NT2/D1 (cell line): Measurements from ENCODE around the gene RHOT2.
A peak's percentile ranks its signal among the peaks of the same experiment; 100 is the strongest.
"Not testable (repeated sequence)": the region's sequence is repeated elsewhere in the genome, so short reads cannot be mapped to it uniquely, and the experiment has no call there.

Experiments used
- DNase-seq: peaks from one replicate; pipeline ENCODE4 v3.0.0-alpha.2; 2011; ENCODE audit warnings: low read depth, low spot score
- H3K27me3 ChIP-seq: 2 replicates; pipeline ENCODE4 v1.6.0; 2011; ENCODE audit warnings: mild to moderate bottlenecking; ENCODE audit not compliant: insufficient read length, insufficient read depth
- H3K36me3 ChIP-seq: 2 replicates; pipeline ENCODE4 v1.6.1; 2011; ENCODE audit warnings: mild to moderate bottlenecking, low read length, mixed read lengths; ENCODE audit not compliant: insufficient read depth, insufficient read length
- H3K4me1 ChIP-seq: 2 replicates; pipeline ENCODE4 v1.5.1; 2011; ENCODE audit not compliant: insufficient read depth, insufficient read length
- H3K4me3 ChIP-seq: 2 replicates; pipeline ENCODE4 v1.5.1; 2011; ENCODE audit warnings: low read depth; ENCODE audit not compliant: insufficient read length
- H3K9ac ChIP-seq: 2 replicates; pipeline ENCODE4 v1.6.0; 2011; ENCODE audit warnings: low read depth; ENCODE audit not compliant: insufficient read length
- H3K9me3 ChIP-seq: 2 replicates; pipeline ENCODE4 v1.5.1; 2011; ENCODE audit warnings: mild to moderate bottlenecking, low read length; ENCODE audit not compliant: insufficient read depth
- SUZ12 ChIP-seq: IDR thresholded peaks from 2 replicates; pipeline ENCODE4 v1.6.1; 2011; ENCODE audit not compliant: insufficient read length, insufficient read depth; ENCODE audit errors: extremely low read depth
- YY1 ChIP-seq: IDR thresholded peaks from 2 replicates; pipeline ENCODE4 v1.6.1; 2011; ENCODE audit not compliant: insufficient read length, insufficient read depth
- ZNF274 ChIP-seq: IDR thresholded peaks from 2 replicates; pipeline ENCODE4 v1.6.1; 2011; ENCODE audit warnings: mild to moderate bottlenecking, low read depth, low read length

RHOT2 gene

DNA sequence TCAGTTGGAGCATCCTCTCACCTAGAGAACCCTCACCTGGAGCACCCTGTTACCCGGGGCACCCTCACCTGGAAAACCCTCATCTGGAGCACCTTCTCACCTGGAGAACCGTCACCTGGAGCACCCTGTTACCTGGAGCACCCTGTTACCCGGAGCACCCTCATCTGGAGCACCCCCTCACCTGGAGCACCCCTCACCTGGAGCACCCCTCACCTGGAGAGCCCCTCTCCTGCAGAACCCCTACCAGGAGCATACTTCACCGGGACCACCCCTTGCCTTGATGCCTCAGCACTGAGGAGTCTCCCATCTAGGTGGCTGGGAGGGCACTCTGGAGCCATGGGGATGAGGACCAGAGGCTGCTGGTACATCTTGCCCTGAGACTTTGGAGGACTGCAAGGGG, 41.0 kb downstream of the RHOT2 start:
- no peaks in the 10 kb centered on the region for H3K9me3 ChIP-seq
- H3K4me1 ChIP-seq, result peaks cover 34% of the 10 kb centered on the region
- TF ChIP-seq YY1 (no peak), SUZ12 (no peak), ZNF274 (no peak)
- peaks cover 74% of the 10 kb centered on the region for H3K27me3 ChIP-seq
- no peak overlapping the region for H3K9ac ChIP-seq
- H3K36me3 ChIP-seq, result no peaks in the 10 kb centered on the region
- DNase-seq, result no peak
- no peak overlapping the region for H3K4me3 ChIP-seq

DNA sequence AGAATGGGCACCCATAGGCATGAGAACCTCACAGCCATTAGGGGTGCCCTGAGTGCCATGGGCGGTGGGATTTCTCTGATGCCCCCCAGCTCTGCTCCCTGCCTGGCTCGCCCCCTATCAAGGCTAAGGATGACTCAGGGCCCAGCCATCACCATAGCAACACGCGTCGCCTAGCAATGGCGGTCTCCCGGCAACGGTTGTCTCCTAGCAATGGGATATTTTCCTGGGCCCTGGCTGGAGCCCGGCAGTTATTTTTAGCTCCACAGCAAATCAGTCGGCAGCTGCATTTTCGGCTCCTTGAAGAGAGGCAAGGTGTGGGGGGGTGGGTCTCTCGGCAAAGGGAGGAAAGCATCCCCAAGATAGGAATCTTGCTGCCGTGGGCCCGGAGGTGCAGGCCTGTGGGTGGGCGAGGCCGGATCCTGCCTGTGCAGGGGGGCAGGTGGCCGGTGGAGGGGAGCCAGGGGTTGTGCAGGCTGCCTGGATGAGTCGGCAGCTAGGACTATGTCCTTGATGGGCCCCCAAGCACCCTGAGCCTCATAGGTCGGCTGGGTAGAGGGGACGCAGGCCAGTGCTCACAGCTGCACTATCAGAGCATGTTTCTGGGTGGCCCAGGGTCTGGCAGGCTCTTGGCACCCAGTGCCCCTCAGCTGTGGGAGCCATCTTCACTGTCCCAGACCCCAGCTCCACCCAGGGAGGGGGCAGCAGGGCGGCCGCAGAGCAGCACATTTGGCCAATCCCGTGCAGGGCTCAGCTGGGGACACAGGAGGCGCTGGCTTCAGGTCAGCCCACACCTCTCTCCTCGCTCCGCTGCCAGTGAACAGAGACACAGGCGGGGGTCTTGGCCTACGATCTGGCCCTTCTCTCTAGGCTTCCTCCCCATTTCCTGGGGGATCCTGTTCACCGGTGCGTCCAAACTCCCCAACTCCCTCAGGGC, 41.9 kb downstream of the RHOT2 start:
- Histone ChIP-seq H3K9me3 (no peaks in the 10 kb centered on the region), H3K9ac (peak overlapping the region; percentile 67), H3K36me3 (no peaks in the 10 kb centered on the region), H3K27me3 (peaks cover 65% of the 10 kb centered on the region), H3K4me3 (no peak overlapping the region), H3K4me1 (peaks cover 36% of the 10 kb centered on the region)
- peak; percentile 80 for DNase-seq
- TF ChIP-seq ZNF274, result no peak
- no peak for TF ChIP-seq SUZ12
- TF ChIP-seq YY1, result no peak

DNA sequence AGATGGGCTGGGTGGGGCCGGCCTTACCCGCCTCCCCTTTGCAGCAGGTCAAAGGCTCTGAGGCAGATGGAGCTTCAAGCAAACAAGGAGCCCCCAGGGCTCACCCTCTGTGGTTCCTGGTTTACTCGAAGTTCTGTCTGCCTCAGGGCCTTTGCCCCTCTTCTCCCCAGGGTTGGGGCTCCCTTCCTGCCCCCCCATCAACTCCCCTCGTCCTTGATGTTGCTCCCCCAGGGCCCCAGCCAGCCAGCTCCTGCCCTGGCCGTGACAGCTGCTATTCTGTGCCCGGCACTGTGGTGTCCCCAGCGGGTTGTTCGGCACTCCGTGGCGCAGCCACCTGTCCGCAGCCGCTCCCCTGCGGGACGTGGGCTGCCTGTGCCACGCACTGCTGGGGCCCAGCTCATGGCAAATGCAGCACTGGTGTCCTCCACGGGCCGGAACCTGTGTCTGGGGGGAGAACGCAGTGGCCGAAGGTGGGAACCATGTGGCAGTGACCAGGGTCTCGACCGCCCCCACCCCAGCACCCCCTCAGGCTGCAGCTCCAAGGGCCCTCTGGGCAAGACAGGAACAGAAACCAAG, 42.7 kb downstream of the RHOT2 start:
- no peak for DNase-seq

DNA sequence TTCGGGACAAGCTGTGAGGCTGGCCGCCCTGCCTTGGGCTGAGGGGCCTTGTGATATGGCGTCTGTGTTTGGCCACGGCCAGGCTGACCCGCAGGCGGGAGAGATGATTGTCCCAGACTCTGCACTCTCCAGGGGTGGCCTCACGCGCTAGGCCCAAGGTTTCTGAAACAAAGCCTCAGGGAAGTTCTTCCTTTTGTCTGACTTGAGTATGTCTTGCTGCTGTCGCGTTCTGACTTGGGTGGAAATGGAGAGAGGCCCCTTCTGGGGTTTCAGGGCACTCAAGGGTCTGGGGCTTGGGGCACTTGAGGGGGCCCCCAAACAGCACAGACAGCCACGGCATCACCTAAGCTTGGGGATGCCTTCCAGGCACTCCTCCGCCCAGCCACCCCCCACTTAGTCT, 43.2 kb downstream of the RHOT2 start:
- Histone ChIP-seq H3K36me3 (no peaks in the 10 kb centered on the region), H3K9ac (peak overlapping the region; percentile 50), H3K4me3 (no peak overlapping the region), H3K9me3 (no peaks in the 10 kb centered on the region), H3K4me1 (peaks cover 38% of the 10 kb centered on the region), H3K27me3 (peaks cover 55% of the 10 kb centered on the region)
- no peak for DNase-seq
- TF ChIP-seq YY1, result no peak
- TF ChIP-seq SUZ12, result no peak
- TF ChIP-seq ZNF274, result no peak

More for the DNA sequence above, 42.7 kb downstream of the RHOT2 start:
- no peak for TF ChIP-seq ZNF274
- peaks cover 36% of the 10 kb centered on the region for H3K4me1 ChIP-seq
- H3K36me3 ChIP-seq, result no peaks in the 10 kb centered on the region
- H3K27me3 ChIP-seq, result peaks cover 59% of the 10 kb centered on the region
- no peak overlapping the region for H3K4me3 ChIP-seq
- H3K9ac ChIP-seq, result peak overlapping the region; percentile 50
- no peaks in the 10 kb centered on the region for H3K9me3 ChIP-seq

DNA sequence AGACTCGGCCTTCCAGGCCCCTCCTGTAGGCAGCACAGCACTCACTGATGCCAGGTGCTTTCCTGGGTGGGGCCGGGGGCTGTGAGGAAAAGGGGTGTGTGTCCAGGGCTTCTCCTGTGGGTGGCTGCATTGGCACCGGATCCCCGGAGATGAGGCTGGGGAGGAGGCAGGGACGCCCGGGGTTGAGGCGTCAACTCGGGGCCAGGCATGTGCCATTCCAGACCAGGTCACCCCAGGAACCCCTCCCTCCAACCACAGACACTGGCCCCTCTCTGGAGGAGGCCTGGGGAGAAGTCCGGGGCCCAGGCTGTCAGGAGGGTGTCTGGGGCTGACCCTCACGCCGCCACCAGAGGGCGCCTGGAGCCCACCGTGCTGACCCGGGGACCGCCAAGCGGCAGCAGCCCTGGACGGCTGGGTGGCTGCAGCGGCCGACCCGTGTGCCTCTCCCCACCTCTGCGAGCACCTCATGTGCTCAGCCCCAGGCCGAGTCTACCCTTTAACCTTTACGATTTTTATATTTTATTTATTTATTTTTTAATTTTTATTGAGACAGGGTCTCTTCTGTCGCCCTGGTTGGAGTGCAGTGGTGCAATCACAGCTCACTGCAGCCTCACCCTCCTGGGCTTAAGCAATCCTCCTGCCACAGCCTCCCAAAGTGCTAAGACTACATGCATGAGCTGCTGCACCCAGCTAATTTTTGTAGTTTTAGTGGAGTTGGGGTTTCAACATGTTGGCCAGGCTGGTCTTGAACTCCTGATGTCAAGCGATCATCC, 43.8 kb downstream of the RHOT2 start:
- peaks cover 49% of the 10 kb centered on the region for H3K27me3 ChIP-seq
- H3K4me3 ChIP-seq, result no peak overlapping the region
- peak overlapping the region; percentile 23 for H3K9ac ChIP-seq
- TF ChIP-seq ZNF274 (no peak), YY1 (no peak), SUZ12 (no peak)
- DNase-seq, result peak; percentile 70
- H3K4me1 ChIP-seq, result peaks cover 39% of the 10 kb centered on the region
- no peaks in the 10 kb centered on the region for H3K36me3 ChIP-seq
- no peaks in the 10 kb centered on the region for H3K9me3 ChIP-seq

DNA sequence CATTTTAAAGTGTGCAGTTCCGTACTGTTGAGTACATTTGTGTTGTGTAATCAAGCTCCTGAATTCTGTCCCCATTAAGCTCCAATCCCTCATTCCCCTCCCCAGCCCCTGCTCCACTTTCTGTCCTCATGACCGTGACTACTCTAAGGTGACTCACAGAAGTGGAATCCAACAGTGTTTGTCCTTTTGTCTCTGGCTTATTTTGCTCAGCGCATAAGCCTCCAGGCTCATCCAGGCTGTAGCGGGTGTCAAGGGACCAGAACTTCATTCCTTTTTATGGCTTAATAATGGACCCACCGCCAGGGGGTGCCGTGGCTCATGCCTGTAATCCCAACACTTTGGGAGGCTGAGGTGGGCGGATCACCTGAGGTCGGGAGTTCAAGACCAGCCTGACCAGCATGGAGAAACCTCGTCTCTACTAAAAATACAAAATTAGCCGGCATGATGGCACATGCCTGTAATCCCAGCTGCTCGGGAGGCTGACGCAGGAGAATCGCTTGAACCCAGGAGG, 44.9 kb downstream of the RHOT2 start:
- H3K4me1 ChIP-seq, result peaks cover 45% of the 10 kb centered on the region
- not testable (repeated sequence) for H3K36me3 ChIP-seq, H3K9ac ChIP-seq, H3K4me3 ChIP-seq, H3K9me3 ChIP-seq
- peaks cover 38% of the 10 kb centered on the region for H3K27me3 ChIP-seq
- DNase-seq, result peak; percentile 94

DNA sequence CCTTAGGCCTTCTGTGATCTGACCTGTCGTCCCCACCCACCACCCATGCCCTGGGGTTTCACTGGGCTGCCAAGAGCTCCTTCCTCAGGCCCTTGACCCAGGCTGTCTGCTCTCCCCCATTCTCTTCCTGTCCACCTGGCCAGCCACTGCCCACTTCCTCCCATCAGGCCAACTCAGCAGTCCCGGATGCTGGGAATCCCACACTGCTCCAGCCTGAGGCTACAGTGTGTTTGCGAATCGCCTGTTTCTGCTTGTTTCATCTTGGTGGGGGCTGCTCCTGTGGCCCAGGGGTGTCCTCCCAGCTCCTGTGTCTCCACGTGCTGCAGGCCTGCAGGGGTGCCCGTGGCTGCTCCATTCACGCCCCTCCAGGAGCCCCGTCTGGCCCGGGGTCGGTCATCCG, 46.1 kb downstream of the RHOT2 start:
- TF ChIP-seq SUZ12 (no peak), ZNF274 (no peak), YY1 (no peak)
- Histone ChIP-seq H3K4me1 (peaks cover 54% of the 10 kb centered on the region), H3K9ac (peak overlapping the region; percentile 74), H3K4me3 (peak overlapping the region; percentile 21), H3K27me3 (peaks cover 25% of the 10 kb centered on the region), H3K9me3 (no peaks in the 10 kb centered on the region), H3K36me3 (peaks cover under 1% of the 10 kb centered on the region)
- DNase-seq, result no peak
